HG03159 (cell line): ENCODE data around the gene ARHGAP26.

Experiments used
- ATAC-seq: cut with Tn5 transposase; IDR thresholded peaks from one replicate; pipeline ENCODE4 v1.9.1; 2021; ENCODE audit warnings: mild to moderate bottlenecking, moderate library complexity; ENCODE audit not compliant: unreplicated experiment

The ARHGAP26 gene

DNA sequence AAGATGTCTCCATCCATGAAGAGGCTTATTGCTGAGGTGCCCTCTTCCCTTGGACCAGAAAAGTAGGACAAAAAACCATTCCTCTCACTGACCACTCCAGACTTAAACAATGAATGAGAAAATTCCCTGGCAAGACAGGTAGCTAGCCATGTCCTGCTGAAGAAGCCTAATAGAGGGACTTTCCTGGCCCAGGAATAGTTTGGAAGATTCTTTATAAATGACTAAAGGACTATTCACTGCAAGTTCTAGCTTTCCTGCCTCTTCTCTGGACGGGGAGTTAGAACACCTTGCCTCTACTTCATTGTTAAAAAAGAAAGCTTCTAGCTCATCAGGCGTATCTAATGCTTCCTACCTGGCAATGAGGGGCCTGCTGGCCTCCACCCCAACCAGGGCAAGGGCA lies 479.7 kb downstream of the ARHGAP26 start:
- no peak for ATAC-seq

DNA sequence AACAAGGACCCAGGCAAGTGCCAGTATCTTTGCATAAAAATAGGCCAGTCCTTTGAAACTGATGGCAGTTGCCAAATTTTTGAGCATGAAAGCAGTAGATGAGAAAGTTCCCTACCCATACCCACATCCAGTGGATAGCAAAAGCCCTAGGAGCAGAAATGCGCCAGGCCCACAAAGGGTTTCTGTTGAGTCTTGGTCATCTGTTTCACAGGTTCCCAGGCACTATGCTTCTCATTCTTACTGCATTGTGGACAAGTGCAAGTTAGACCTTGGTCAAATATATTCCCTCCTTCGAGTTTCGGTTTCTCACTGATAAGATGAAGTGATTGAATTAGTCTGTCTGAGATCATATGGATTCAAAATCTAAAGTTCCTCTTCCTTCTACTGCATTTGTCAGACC lies 481.0 kb downstream of the ARHGAP26 start:
- no peak for ATAC-seq

DNA sequence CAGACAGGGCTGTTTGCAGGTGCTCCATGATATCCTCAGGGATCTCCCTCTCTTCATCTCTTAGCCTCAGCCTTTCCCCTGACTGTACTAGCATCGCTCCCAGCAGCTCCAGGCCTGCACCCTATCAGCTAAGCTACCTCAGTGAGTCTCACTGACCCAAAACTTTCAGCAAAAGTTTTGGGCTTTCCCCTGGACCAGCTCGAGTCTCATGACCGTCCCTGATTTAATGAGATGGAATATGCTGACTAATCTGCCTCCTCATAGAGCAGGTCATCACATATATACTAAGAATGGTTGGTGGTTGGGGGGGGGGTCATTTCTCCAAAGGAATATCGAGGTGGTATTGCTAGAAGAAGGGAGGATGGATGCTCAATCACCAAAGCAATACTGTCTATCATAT lies 481.8 kb downstream of the ARHGAP26 start:
- ATAC-seq = no peak

DNA sequence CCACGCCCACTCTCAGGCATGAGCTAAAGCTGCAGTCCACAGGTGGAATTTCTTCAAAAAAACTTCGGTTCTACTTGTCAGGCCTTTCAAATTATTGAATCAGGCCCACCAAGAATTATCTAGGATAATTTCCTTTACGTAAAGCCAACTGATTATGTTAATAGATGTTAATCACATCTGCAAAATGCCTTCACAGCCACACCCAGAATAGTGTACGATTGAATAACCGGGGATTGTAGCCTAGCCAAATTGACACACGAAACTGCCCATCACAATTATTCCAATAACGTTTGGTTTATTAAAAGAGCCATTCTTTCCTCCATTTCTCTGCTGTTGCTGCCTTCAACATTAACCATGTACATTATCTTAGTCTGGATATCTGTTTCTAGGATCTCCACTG lies 484.6 kb downstream of the ARHGAP26 start:
- ATAC-seq = no peak

DNA sequence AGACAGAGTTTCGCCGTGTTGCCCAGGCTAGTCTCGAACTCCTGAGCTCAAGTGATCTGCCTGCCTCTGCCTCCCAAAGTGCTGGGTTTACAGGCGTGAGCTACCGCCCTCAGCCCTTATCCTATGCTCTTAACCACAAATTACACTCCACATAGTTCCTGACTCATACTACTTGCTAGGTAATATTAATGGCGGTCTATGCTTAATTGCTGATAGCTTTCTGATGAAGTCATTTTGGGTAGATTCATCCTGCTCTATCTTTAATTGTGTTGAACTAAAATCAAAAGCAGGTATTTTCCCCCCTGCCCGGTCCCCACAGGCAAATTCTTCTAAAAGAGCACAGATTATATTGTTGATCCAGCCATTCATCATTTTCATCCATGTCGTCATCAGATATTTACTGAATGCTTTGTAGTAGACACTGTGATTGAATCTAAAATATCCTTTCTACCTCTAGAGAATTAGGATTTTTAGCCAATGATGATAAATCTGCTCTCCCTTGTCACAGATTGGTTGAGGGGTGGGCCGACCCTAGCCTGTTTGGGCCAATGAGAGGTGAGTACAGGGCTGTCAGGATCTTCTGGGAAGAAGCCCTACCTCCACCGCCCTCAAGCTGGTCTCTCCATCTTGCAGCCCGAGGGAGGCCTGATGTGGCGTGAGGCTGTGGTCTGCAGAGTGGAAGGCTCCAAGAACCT lies 488.5 kb downstream of the ARHGAP26 start:
- ATAC-seq = no peak

DNA sequence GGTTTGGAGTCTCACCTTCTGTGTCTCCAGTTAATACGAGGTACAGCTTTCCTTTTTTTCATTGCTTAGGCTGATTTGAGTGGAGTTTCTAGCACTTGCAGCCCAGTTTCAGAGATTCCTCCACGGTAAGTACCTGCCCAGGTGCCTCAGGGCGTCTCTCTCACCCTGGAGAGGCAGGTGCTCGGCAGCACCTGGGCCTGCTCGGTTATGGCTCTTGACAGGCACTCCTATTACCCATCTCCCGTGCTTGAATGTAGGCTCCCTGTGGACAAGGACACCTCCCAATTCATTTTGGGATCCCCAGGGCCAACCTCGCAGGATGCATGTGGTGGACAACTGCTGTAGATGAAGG lies 489.1 kb downstream of the ARHGAP26 start:
- ATAC-seq = no peak

DNA sequence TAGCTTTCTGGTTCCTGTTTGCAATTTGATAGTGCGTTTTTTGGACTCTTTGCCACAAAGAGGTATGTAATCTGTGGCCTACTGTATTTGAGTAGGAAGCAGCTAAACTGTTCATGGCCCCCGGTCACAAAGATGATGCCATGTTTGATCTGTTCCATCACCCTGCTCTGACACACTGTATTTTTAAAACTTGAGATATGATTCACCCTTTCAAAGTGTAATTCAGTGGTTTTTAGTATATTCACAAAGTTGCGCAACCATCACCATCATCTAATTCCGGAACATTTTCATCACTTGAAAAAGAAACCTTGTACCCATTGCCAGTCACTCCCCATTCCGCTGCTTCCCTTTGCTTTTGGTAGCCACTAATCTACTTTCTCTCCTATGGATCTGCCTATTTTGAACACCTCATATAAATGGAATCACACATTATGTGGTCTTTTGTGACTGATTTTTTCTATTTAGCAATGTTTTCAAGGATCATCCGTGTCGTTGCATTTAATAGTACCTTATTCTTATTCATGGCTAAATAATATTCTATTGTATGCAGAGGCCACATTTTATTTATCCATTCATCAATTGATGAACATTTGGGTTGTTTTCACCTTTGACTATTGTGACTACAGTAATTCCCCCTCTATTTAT lies 491.7 kb downstream of the ARHGAP26 start:
- ATAC-seq = no peak

DNA sequence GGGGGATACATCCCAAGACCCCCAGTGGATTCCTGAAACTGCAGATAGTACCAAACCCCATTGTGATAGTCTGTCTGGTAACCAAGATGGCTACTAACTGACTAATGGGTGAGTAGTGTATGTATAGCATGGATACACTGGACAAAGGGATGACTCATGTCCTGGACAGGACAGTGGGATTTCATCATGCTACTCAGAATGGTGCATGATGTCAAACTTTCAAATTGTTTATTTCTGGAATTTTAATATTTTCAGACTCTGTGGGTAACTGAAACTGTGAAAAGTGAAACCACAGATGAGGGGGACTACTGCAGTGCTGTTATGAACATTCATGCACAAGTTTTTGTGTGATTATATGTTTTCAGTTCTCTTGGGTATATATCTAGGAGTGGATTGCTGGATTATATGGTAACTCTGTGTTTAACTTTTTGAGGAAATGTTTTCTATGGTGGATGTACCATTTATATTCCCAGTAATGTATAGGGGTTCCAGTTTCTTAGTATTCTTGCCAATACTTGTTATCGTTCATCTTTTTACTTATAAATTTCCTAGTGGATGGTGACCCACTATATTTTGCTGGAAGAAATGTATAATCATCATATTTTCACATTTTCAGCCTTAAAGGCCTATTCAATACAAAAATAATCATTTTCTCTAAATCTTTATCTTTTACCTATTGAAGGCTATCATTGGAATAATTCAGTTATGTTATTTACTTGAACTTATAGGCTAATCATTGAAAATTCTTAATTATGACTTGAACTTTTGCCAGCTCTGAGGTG lies 492.4 kb downstream of the ARHGAP26 start:
- no peak for ATAC-seq

DNA sequence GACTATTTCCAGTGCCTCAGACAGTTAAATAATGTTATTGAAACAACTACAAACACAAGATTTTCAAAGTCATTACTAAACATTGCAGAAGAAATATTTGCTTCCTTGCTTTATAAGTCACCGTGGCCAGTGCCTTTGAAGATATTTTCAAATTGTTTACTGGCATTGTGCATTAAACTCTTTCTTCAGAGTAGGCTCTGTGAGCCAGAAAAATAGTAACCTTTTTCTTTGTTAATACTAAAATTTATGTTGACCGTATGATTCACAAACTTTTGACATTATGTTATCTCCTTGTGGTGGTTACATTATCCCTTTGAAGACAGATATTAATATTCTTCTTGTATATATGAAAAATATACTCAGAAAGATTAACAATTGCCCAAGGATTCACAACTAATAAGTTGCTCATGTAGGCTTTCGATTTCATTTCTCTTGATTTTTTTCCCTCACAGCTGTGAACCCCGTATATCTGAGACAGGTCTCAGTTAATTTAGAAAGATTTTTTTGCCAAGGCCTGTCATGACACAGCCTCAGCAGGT lies 493.2 kb downstream of the ARHGAP26 start:
- no peak for ATAC-seq

DNA sequence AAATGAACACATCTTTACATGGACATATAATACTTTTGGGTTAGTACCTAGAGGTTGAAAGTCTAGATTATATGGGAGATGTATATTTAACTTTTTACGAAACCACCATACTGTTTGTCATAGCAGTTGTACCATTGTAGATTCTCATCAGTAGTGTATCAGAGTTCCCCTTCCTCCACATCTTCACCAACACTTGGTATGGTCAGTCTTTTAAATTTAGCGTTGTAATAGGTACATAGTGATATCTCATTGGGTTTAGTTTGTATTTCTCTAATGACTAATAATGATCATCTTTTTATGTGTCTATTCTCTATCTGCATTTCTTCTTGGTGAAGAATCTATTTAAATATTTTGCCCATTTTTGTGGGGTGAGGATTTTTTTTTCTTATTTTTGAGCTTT lies 495.8 kb downstream of the ARHGAP26 start:
- ATAC-seq = no peak

DNA sequence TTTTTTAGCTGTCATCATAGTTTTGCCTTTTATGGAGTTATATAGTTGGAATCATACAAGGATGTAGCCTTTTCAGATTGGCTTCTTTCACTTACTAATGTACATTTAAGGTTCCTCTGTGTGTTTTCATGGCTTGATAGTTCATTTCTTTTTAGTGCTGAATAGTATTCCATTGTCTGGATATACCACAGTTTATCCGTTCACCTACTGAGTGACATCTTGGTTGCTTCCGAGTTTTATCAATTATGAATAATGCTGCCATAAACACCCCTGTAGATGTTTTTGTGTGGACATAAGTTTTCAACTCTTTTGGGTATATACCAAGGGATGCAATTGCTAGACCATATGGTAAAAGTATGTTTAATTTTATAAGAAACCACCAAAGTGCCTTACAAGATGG lies 497.0 kb downstream of the ARHGAP26 start:
- ATAC-seq = no peak

DNA sequence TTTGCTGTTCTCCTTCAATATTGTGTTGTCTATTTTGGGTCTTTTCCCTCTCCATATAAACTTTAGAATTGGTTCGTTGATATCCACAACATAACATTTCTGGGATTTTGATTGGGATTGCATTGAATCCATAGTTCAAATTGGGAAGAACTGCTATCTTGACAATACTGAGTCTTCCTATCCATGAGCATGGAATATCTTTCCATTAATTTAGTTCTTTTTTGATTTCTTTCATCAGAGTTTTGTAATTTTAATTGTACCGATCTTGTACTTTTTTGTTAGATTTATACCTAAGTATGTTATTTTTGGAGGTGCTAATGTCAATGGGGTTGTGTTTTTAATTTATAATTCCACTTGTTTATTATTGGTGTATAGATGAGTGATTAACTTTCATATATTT lies 498.2 kb downstream of the ARHGAP26 start:
- no peak for ATAC-seq

DNA sequence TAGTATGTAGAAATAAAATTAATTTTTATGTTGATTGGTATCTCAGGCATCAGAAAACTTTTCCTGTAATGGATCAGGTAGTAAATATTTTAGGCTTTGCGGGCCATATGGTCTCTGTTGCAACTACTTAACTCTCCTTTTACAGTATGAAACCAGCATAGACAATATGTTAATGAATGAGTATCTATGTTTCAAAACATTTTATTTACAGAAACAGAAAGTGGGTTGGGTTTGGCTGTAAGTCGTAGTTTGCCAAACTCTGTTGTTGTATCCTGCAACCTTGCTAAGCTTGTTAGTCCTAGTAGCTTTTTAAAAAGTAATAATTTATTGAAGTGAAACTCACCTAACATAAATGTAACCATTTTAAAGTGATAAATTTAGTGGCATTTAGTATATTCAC lies 501.3 kb downstream of the ARHGAP26 start:
- no peak for ATAC-seq

DNA sequence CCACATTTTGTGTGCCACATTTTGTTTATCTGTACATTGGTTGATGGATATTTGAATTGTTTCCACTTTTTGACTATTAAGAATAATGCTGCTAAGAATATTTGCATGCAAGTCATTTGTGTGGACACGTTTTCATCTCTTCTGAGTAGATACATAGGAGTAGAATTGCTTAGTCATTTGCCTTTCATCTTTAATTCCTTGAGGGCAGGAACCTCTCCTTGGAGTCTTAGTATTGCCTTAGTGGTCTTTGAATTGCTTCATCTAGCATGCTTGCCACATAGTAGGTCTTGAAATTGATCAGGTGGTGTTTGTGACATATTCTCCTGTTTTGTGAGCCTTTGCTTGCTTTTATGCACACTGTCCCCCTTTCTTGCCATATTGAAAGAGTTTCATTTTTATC lies 504.8 kb downstream of the ARHGAP26 start:
- no peak for ATAC-seq

DNA sequence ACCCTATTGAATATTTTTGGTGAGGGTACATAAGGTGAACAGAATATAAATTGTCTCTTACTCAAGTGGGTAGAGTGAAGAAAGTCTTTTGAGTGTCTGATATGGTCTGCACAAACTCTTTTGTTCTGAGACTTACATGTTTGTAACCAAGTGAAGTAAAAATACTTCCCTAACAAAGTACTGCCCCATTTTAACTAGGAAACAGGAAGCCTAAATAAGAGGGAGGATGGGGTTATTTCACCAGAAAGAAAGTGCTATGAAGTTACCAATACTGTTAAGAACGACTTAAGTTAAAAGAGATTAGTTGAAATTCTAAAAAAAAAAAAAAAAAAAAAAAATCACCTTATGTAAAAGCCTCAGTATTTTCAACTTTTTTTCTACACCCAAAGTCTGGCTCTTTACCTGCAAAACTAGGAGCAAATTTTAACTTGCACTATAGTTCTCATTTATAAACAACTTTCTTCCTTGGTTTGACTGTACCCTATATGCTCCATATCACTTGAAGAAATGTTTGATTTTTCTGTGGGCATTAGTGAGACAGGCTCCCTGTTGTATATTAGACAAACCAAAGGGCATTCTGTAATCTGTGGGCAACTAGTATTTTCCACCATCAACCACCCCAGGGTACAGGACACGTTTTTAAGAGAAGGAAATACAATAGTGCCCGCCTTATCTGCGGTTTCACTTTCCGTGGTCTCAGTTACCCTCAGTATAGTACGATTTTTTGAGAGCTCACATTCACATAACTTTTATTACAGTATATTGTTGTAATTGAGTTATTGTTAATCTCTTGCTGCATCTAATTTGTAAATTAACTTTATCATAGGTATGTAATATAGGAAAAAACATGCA lies 505.6 kb downstream of the ARHGAP26 start:
- no peak for ATAC-seq

DNA sequence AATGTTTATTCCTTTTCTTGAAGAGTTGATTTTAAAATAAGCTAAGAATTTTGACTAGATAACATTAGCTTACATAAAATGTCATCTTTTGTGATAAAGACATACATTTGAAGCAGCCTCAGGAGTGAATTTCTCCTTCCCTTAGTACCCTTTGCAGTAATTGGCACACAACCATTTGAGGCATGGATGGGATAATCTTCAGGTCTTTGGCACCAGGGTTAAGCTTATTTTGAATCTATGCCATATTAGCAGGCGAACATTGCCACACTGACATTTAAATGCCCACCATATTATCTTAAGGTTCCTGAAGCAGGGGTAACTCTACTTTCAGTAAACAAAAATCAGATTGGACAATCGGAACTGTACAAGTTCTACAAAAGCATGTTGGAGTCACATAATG lies 507.4 kb downstream of the ARHGAP26 start:
- no peak for ATAC-seq
